ELF-1 (cell line): Measurements from ENCODE around the gene MED1.

Experiments used
- DNase-seq: peaks from one replicate; pipeline ENCODE4 v3.0.0-alpha.2; 2016; ENCODE audit warnings: low read depth, low spot score

MED1 gene

GRCh38 chr17:39365242-39365641, 85.8 kb downstream of the MED1 start:
- no peak for DNase-seq

DNA sequence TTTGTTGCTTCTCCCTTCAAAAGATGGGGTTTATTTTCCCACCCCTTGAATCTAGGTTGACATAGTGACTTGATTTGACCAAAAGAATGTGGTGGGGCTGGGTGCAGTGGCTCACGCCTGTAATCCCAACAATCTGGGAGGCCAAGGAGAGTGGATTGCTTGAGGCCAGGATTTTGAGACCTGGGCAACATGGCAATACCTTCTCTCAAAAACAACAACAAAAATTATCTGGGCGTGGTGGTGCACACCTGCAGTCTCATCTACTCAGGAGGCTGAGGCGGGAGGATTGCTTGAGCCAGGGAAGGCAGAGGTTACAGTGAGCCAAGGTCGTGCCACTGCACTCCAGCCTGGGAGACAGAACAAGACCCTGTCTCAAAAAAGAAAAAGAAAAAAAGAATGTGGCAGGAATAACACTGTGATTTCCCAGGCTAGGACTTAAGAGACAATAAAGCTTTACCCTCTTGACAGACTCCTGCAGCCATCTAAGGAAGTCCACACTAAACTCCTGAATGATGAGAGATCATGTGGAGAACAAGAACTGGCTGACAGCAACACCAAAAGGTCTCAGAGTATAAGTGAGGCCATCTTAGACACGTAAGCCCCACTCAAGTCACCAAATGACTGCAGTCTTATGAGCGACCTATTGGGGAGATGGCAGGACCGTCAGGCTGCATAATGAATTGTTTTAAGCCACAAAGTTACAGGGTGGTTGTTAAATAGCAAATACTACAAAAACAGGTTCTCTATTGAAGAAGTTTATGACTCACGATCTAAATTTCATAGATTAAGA, 86.6 kb downstream of the MED1 start:
- DNase-seq = no peak

DNA sequence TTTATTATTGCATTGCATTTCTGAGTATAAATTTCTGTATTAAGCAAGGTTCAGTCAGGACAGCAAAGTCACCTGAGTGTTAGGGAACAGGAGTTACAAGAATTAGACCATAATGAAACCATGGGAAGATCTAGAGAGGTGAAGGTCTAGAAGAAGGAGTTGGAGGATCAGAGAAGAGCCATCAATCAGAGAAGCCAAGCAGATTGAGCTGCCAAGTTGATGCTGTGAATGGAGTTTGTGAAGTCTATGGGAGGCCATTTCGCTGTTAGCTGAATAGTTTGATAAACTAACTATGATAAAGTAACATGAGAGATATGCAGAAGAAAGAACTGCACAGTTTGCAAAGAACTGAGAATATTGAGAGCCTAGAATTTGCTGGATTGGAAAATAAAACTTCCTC, 90.0 kb downstream of the MED1 start:
- no peak for DNase-seq

GRCh38 chr17:39360537-39360936, 90.5 kb downstream of the MED1 start:
- DNase-seq = no peak

- DNase-seq = no peak
Observed at GRCh38 chr17:39359994-39360393, 91.1 kb downstream of the MED1 start.

- DNase-seq = no peak
Observed at GRCh38 chr17:39357986-39358385, 93.1 kb downstream of the MED1 start.

DNA sequence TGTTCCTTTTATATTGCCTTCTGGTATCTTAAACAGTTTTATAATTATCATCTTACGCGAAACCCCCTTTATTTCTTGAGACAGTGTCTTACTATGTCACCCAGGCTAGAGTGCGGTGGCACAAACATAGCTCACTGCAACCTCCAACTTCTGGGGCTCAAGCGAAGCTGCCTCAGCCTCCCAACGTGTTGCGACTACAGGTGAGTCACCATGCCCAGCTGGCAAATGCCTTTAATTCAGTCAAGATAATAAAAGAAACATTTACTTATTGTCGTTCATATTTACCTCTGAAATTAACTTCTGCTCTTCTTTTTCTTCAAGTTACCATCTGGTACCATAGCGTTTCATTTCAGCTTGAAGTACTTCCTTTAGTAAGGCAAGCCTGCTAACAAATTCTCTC, 93.6 kb downstream of the MED1 start:
- DNase-seq = no peak
